ENCODE measurements around the gene KRT86. TPM values are rescaled to one million over a fixed set of nuclear protein-coding genes. Genes with fewer than 3 reads are reported as not detected.

The KRT86 gene
- total RNA-seq, 1 donor from 2014 or later = not detected

GRCh38 chr12:52252728-52253343, 21.6 kb upstream of the KRT86 start:
- Histone ChIP-seq H3K4me2 (no peak overlapping the region), H3K27ac (no peak overlapping the region), H3K36me3 (no peaks in the 10 kb centered on the region), H3K9me3 (ENCODE audit: low read depth) (no peaks in the 10 kb centered on the region), H3K27me3 (peaks cover 86% of the 10 kb centered on the region), H2AFZ (replicated peaks) (no peak overlapping the region), H4K20me1 (ENCODE audit: low read depth) (no peaks in the 10 kb centered on the region), H3K79me2 (ENCODE audit: low read depth) (no peaks in the 10 kb centered on the region), H3K4me3 (no peak overlapping the region), H3F3A (ENCODE audit: low read depth) (no peaks in the 10 kb centered on the region), H3K9ac (no peak overlapping the region), H3K4me1 (peaks cover 6% of the 10 kb centered on the region)
- H3K27me3 Mint-ChIP-seq (ENCODE audit: insufficient read depth, low read depth) = peaks cover 33% of the 10 kb centered on the region
- H3K4me3 Mint-ChIP-seq = peak overlapping the region; percentile 46
- no peaks in the 10 kb centered on the region for H3K36me3 Mint-ChIP-seq
- no peak for DNase-seq (ENCODE audit: low spot score)
- peak overlapping the region; percentile 18 for H3K27ac Mint-ChIP-seq
- peaks cover 40% of the 10 kb centered on the region for H3K4me1 Mint-ChIP-seq
- TF ChIP-seq EZH2phosphoT487 (IDR thresholded peaks at IDR 0.05) (no peak), EZH2 (IDR thresholded peaks at IDR 0.05) (no peak), CTCF (IDR thresholded peaks at IDR 0.05) (no peak)
- no peaks in the 10 kb centered on the region for H3K9me3 Mint-ChIP-seq

GRCh38 chr12:52253391-52254179, 20.9 kb upstream of the KRT86 start:
- no peak for DNase-seq (ENCODE audit: low spot score)
- Histone ChIP-seq H3K4me3 (no peak overlapping the region), H2AFZ (replicated peaks) (no peak overlapping the region), H3K4me2 (no peak overlapping the region), H3K4me1 (peaks cover 6% of the 10 kb centered on the region), H3K36me3 (no peaks in the 10 kb centered on the region), H3K9me3 (ENCODE audit: low read depth) (no peaks in the 10 kb centered on the region), H3K27me3 (peaks cover 90% of the 10 kb centered on the region), H3K9ac (no peak overlapping the region), H4K20me1 (ENCODE audit: low read depth) (no peaks in the 10 kb centered on the region), H3K79me2 (ENCODE audit: low read depth) (no peaks in the 10 kb centered on the region), H3K27ac (no peak overlapping the region), H3F3A (ENCODE audit: low read depth) (no peaks in the 10 kb centered on the region)
- Mint-ChIP-seq H3K9me3 (no peaks in the 10 kb centered on the region), H3K4me1 (peaks cover 37% of the 10 kb centered on the region), H3K27me3 (ENCODE audit: insufficient read depth, low read depth) (peaks cover 35% of the 10 kb centered on the region), H3K4me3 (no peak overlapping the region), H3K27ac (no peak overlapping the region), H3K36me3 (no peaks in the 10 kb centered on the region)
- TF ChIP-seq CTCF (IDR thresholded peaks at IDR 0.05) = no peak
- TF ChIP-seq EZH2 (IDR thresholded peaks at IDR 0.05) = no peak
- no peak for TF ChIP-seq EZH2phosphoT487 (IDR thresholded peaks at IDR 0.05)

GRCh38 chr12:52254180-52254964, 20.1 kb upstream of the KRT86 start:
- Histone ChIP-seq H3K36me3 (no peaks in the 10 kb centered on the region), H3K27ac (no peak overlapping the region), H3K9me3 (ENCODE audit: low read depth) (no peaks in the 10 kb centered on the region), H3K79me2 (ENCODE audit: low read depth) (no peaks in the 10 kb centered on the region), H3F3A (ENCODE audit: low read depth) (no peaks in the 10 kb centered on the region), H3K27me3 (peaks cover 90% of the 10 kb centered on the region), H2AFZ (replicated peaks) (no peak overlapping the region), H3K4me2 (no peak overlapping the region), H3K9ac (no peak overlapping the region), H4K20me1 (ENCODE audit: low read depth) (no peaks in the 10 kb centered on the region), H3K4me1 (peaks cover 6% of the 10 kb centered on the region), H3K4me3 (no peak overlapping the region)
- no peak for TF ChIP-seq EZH2phosphoT487 (IDR thresholded peaks at IDR 0.05)
- no peak for TF ChIP-seq CTCF (IDR thresholded peaks at IDR 0.05)
- TF ChIP-seq EZH2 (IDR thresholded peaks at IDR 0.05) = no peak
- H3K4me1 Mint-ChIP-seq = peaks cover 36% of the 10 kb centered on the region
- no peak for DNase-seq (ENCODE audit: low spot score)
- H3K27ac Mint-ChIP-seq = no peak overlapping the region
- no peak overlapping the region for H3K4me3 Mint-ChIP-seq
- H3K9me3 Mint-ChIP-seq = peaks cover 3% of the 10 kb centered on the region
- H3K36me3 Mint-ChIP-seq = no peaks in the 10 kb centered on the region
- peaks cover 33% of the 10 kb centered on the region for H3K27me3 Mint-ChIP-seq (ENCODE audit: insufficient read depth, low read depth)
